GM10248 (cell line): Measurements from ENCODE around the gene WNT3.
A peak's percentile ranks its signal among the peaks of the same experiment; 100 is the strongest.

Experiments used
- CTCF ChIA-PET: fragments of 300-600 bp; sonication (Branson Sonifier 250); formaldehyde crosslinking; extraction: SDS; loops from one replicate; lab custom pipeline; 2021; ENCODE audit warnings: antibody characterized with exemption; lab: Yijun Ruan, JAX
- POLR2A ChIA-PET: fragments of 350-650 bp; sonication (Branson Sonifier 250); formaldehyde crosslinking; extraction: SDS; loops from one replicate; lab custom pipeline; 2020; ENCODE audit warnings: antibody characterized with exemption; lab: Yijun Ruan, JAX
- DNase-seq: peaks from one replicate; pipeline ENCODE4 v3.0.0; 2012; ENCODE audit errors: extremely low spot score
- CTCF ChIP-seq: IDR thresholded peaks from 2 replicates; pipeline ENCODE4 v1.5.1; 2012; ENCODE audit warnings: mild to moderate bottlenecking, low read depth; ENCODE audit errors: extremely low read depth, missing control alignments, control extremely low read depth

Gene WNT3

DNA sequence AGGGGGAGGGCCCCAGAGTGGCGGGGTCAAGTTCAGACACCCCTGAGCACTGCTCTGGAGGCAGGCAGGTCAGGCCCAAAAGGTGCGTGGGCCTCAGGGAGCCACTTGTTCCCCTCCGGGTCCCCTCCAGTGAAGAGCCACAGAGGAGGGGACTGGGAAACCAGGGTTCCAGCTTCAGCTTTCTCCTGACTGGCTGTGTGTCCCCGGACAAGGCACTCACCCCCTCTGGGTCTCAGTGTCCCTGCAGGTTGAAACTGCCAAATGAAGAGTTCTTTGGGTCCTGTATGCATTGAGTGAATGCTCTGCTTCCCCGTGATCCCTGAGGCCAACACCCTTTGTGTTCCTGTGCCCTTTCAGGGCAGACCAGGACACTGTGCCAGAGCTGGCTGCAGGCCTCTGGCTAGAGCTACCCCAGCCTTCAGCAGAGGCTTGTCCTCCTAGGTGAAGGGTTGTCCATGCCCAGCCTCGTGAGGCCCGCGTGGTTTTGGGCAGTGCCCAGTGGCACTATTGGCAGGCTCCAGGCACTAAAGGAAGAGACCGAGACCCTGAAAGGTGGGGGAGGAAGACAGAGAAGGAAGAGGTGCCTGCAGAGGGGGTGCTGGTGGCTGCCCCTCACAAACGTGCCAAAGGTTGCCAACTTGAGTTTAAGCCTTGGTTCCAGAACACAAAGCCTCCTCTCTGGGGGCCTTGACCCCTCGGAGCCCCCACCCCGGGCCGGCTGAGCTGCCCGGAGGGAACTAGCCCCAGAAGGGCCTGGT lies 13.3 kb upstream of the WNT3 start:
- POLR2A ChIA-PET, result no interaction called here
- TF ChIP-seq CTCF, result no peak
- CTCF ChIA-PET, result interaction anchor here (1.2 to 1.7 kb wide), 2 partner anchors 10 to 11 kb away, joined by 4 to 5 read pairs; no protein-coding TSS in a partner anchor
- DNase-seq, result no peak

DNA sequence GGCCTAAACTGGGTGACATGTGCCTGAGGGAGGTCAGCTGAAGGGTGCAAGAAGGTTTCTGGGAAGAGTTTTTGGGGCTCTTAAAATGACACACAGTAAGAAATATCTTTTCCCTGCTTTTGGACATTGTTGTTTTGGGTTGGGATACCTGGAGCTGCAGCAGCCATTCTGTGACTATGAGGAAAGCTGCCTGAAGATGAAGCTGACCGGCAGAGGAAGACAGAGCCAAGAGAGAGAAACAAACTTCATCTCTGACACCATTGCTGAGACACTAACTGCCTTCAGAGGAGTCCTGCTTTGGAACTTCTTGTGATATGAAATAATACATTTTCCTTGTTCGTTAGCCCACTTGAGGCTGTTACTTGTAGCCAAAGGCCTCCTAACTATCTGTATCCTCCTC lies 8.8 kb upstream of the WNT3 start:
- DNase-seq, result no peak
- POLR2A ChIA-PET, result no interaction called here
- CTCF ChIA-PET, result interaction anchor here (1.5 to 2.9 kb wide), 2 partner anchors 8 to 28 kb away, joined by 3 to 22 read pairs; no protein-coding TSS in a partner anchor
- TF ChIP-seq CTCF, result no peak

DNA sequence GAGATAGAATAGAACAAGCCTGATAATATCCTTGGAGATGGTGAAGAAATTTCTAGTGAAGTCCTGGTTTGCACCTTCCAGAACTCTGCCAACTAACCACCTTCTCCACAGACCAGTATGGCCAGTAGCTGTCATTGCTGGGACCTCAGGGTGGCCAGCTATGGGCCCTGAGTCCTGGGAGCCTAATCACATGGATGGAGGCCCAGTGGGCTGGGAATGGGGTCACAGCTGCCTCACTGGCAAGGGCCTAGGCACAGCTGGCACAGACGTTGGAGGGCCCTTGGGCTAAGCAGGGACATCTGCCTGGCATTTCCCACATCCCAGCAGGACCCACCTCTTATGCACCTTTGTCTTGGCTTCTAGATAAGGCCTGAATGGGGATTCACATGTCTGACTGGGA lies 7.6 kb upstream of the WNT3 start:
- ChIA-PET POLR2A (no interaction called here), CTCF (interaction anchor here (1.5 to 2.9 kb wide), 2 partner anchors 9 to 26 kb away, joined by 3 to 22 read pairs; no protein-coding TSS in a partner anchor)
- no peak for DNase-seq
- TF ChIP-seq CTCF, result no peak

DNA sequence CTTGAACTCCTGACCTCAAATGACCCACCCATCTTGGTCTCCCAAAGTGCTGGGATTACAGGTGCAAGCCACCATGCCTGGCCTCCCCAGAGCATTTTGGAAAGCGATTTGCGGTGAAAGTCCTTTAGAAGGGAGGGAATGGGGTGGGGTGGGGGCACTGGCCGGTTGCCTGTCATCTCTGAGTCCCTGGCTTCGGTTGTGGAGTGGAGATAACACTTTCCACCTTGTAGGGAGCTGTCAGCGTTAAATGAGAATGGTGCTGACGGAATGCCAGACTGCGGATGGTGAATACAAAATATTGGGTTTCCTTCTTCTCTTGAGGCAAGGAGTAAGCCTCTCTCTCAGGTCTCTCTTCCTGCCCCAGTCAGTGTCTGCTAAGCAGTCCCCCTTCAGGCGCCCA lies 5.2 kb upstream of the WNT3 start:
- ChIA-PET POLR2A (no interaction called here), CTCF (interaction anchor here (1.2 kb wide), 1 partner anchor 13 kb away, joined by 4 read pairs; no protein-coding TSS in a partner anchor)
- DNase-seq, result no peak
- no peak for TF ChIP-seq CTCF

GRCh38 chr17:46822388-46822921 lies 4.0 kb upstream of the WNT3 start:
- CTCF ChIA-PET, result interaction anchor here (1.2 to 2.5 kb wide), 4 partner anchors 12 to 20 kb away, joined by 3 to 10 read pairs (median 4); no protein-coding TSS in a partner anchor
- peak; percentile 57 for DNase-seq
- peak; percentile 67 for TF ChIP-seq CTCF
- POLR2A ChIA-PET, result no interaction called here

- no peak for DNase-seq
Observed at GRCh38 chr17:46821482-46822387, 3.2 kb upstream of the WNT3 start.

More at GRCh38 chr17:46821482-46822387, 3.2 kb upstream of the WNT3 start:
- no peak for TF ChIP-seq CTCF
- POLR2A ChIA-PET, result no interaction called here
- CTCF ChIA-PET, result interaction anchor here (1.3 to 2.5 kb wide), 4 partner anchors 9 to 20 kb away, joined by 3 to 10 read pairs (median 4); no protein-coding TSS in a partner anchor
